Astrocyte (in vitro differentiated cells and primary cell): ENCODE measurements around the gene DRD4. TPM values are rescaled to one million over a fixed set of nuclear protein-coding genes. Genes with fewer than 3 reads are reported as not detected.

Experiments
- DNase-seq: peaks from one replicate; pipeline ENCODE4 v3.0.0-alpha.2; 2010; ENCODE audit warnings: low read depth
- FAIRE-seq: peaks from 2 replicates; lab custom pipeline; 2011; peaks lifted over from hg19 to GRCh38; lab: Jason Lieb, UNC
- H2AFZ ChIP-seq: 2 replicates; pipeline ENCODE4 v1.6.0; 2012; ENCODE audit warnings: low read depth, low read length, inconsistent platforms
- H3K27ac ChIP-seq: 2 replicates; pipeline ENCODE4 v1.5.1; 2011; ENCODE audit warnings: low read depth, low read length, inconsistent platforms
- H3K27me3 ChIP-seq: 2 replicates; pipeline ENCODE4 v1.6.0; 2011; ENCODE audit warnings: low read length, inconsistent platforms; ENCODE audit not compliant: insufficient read depth
- H3K36me3 ChIP-seq: 2 replicates; pipeline ENCODE4 v1.5.1; 2011; ENCODE audit warnings: low read length, inconsistent platforms; ENCODE audit not compliant: insufficient read depth
- H3K4me1 ChIP-seq: 2 replicates; pipeline ENCODE4 v1.5.1; 2011; ENCODE audit warnings: low read length, inconsistent platforms; ENCODE audit not compliant: insufficient read depth
- H3K4me2 ChIP-seq: 2 replicates; pipeline ENCODE4 v1.6.0; 2012; ENCODE audit warnings: low read length, inconsistent platforms
- H3K4me3 ChIP-seq: 2 replicates; pipeline ENCODE4 v1.5.1; 2011; ENCODE audit warnings: low read depth, mild to moderate bottlenecking, low read length, inconsistent platforms; ENCODE audit not compliant: insufficient read depth
- H3K79me2 ChIP-seq: 2 replicates; pipeline ENCODE4 v1.6.0; 2012; ENCODE audit warnings: mild to moderate bottlenecking, low read length, inconsistent platforms; ENCODE audit not compliant: insufficient read depth
- H3K9ac ChIP-seq: 2 replicates; pipeline ENCODE4 v1.6.0; 2012; ENCODE audit warnings: mild to moderate bottlenecking, low read length, inconsistent platforms
- H3K9me3 ChIP-seq: 2 replicates; pipeline ENCODE4 v1.5.1; 2012; ENCODE audit warnings: low read depth, mild to moderate bottlenecking, low read length, inconsistent platforms; ENCODE audit not compliant: insufficient read depth
- H4K20me1 ChIP-seq: 2 replicates; pipeline ENCODE4 v1.6.0; 2012; ENCODE audit warnings: low read length, inconsistent platforms; ENCODE audit not compliant: insufficient read depth
- H3K27ac Mint-ChIP-seq: one replicate; pipeline ENCODE4 v1.8.0; 2021; ENCODE audit warnings: mild to moderate bottlenecking, mixed read lengths; ENCODE audit not compliant: unreplicated experiment
- H3K27me3 Mint-ChIP-seq: one replicate; pipeline ENCODE4 v1.8.0; 2021; ENCODE audit warnings: low read depth, mixed read lengths; ENCODE audit not compliant: unreplicated experiment
- H3K36me3 Mint-ChIP-seq: one replicate; pipeline ENCODE4 v1.8.0; 2021; ENCODE audit warnings: low read depth, mixed read lengths; ENCODE audit not compliant: unreplicated experiment
- H3K4me1 Mint-ChIP-seq: one replicate; pipeline ENCODE4 v1.8.0; 2021; ENCODE audit warnings: low read depth, mixed read lengths; ENCODE audit not compliant: unreplicated experiment
- H3K4me3 Mint-ChIP-seq: one replicate; pipeline ENCODE4 v1.8.0; 2021; ENCODE audit warnings: mild to moderate bottlenecking, moderate library complexity, mixed read lengths; ENCODE audit not compliant: unreplicated experiment
- H3K9me3 Mint-ChIP-seq: one replicate; pipeline ENCODE4 v1.8.0; 2021; ENCODE audit warnings: mild to moderate bottlenecking, mixed read lengths; ENCODE audit not compliant: unreplicated experiment
- CTCF ChIP-seq: IDR thresholded peaks from 2 replicates; pipeline ENCODE4 v1.5.1; 2011; ENCODE audit warnings: low read depth, mild to moderate bottlenecking, inconsistent platforms, low read length, moderate library complexity; ENCODE audit not compliant: insufficient read depth
- EZH2 ChIP-seq: IDR thresholded peaks from 2 replicates; pipeline ENCODE4 v1.6.1; 2012; ENCODE audit warnings: mild to moderate bottlenecking, low read length, inconsistent platforms; ENCODE audit not compliant: insufficient read depth
- total RNA-seq: library from RNA; stranded (reverse); gene quantifications from 2 replicates; pipeline ENCODE4 v1.2.1, GENCODE V29; 2021

Gene DRD4
- total RNA-seq, 1 donor from 2014 or later = 9.9 TPM

GRCh38 chr11:595400-595799 is 41.7 kb upstream of the DRD4 start:
- H3K36me3 ChIP-seq = peaks cover 31% of the 10 kb centered on the region
- no peak for FAIRE-seq

GRCh38 chr11:596374-596773 is 40.7 kb upstream of the DRD4 start:
- peaks cover 23% of the 10 kb centered on the region for H3K36me3 Mint-ChIP-seq
- H3K27ac Mint-ChIP-seq = no peak overlapping the region
- Histone ChIP-seq H4K20me1 (peaks cover 67% of the 10 kb centered on the region), H3K9ac (no peak overlapping the region), H3K36me3 (peaks cover 32% of the 10 kb centered on the region), H3K79me2 (peaks cover 41% of the 10 kb centered on the region), H3K4me1 (no peaks in the 10 kb centered on the region), H3K27ac (no peak overlapping the region), H3K9me3 (no peaks in the 10 kb centered on the region), H3K4me3 (no peak overlapping the region), H3K27me3 (no peaks in the 10 kb centered on the region), H2AFZ (no peak overlapping the region), H3K4me2 (no peak overlapping the region)
- H3K4me3 Mint-ChIP-seq = no peak overlapping the region
- no peaks in the 10 kb centered on the region for H3K27me3 Mint-ChIP-seq
- TF ChIP-seq CTCF (no peak), EZH2 (no peak)
- no peak for DNase-seq
- H3K4me1 Mint-ChIP-seq = no peaks in the 10 kb centered on the region
- H3K9me3 Mint-ChIP-seq = no peaks in the 10 kb centered on the region
- no peak for FAIRE-seq

More at GRCh38 chr11:595400-595799, 41.7 kb upstream of the DRD4 start:
- Mint-ChIP-seq H3K27me3 (no peaks in the 10 kb centered on the region), H3K27ac (no peak overlapping the region), H3K4me3 (no peak overlapping the region), H3K36me3 (peaks cover 25% of the 10 kb centered on the region), H3K9me3 (no peaks in the 10 kb centered on the region), H3K4me1 (no peaks in the 10 kb centered on the region)
- H3K27ac ChIP-seq = no peak overlapping the region
- H3K9ac ChIP-seq = no peak overlapping the region
- H3K27me3 ChIP-seq = no peaks in the 10 kb centered on the region
- no peak overlapping the region for H3K4me3 ChIP-seq
- H3K9me3 ChIP-seq = no peaks in the 10 kb centered on the region
- no peak overlapping the region for H3K4me2 ChIP-seq
- H3K4me1 ChIP-seq = no peaks in the 10 kb centered on the region
- no peak for DNase-seq
- H2AFZ ChIP-seq = no peak overlapping the region
- H4K20me1 ChIP-seq = peaks cover 73% of the 10 kb centered on the region
- no peak for TF ChIP-seq CTCF
- TF ChIP-seq EZH2 = no peak
- H3K79me2 ChIP-seq = peaks cover 47% of the 10 kb centered on the region

GRCh38 chr11:597166-597725 is 39.8 kb upstream of the DRD4 start:
- H3K27me3 ChIP-seq = no peaks in the 10 kb centered on the region
- no peaks in the 10 kb centered on the region for H3K27me3 Mint-ChIP-seq
- H3K4me2 ChIP-seq = no peak overlapping the region
- FAIRE-seq (no peak), DNase-seq (no peak)
- no peak overlapping the region for H3K4me3 ChIP-seq
- no peak for TF ChIP-seq CTCF
- no peak for TF ChIP-seq EZH2
- no peaks in the 10 kb centered on the region for H3K4me1 ChIP-seq
- no peaks in the 10 kb centered on the region for H3K9me3 ChIP-seq
- peaks cover 68% of the 10 kb centered on the region for H4K20me1 ChIP-seq
- H3K36me3 ChIP-seq = peaks cover 35% of the 10 kb centered on the region
- peaks cover 44% of the 10 kb centered on the region for H3K79me2 ChIP-seq
- no peaks in the 10 kb centered on the region for H3K4me1 Mint-ChIP-seq
- no peak overlapping the region for H3K9ac ChIP-seq
- H3K27ac ChIP-seq = no peak overlapping the region
- H3K9me3 Mint-ChIP-seq = no peaks in the 10 kb centered on the region
- H3K27ac Mint-ChIP-seq = no peak overlapping the region
- H3K36me3 Mint-ChIP-seq = peaks cover 23% of the 10 kb centered on the region
- H3K4me3 Mint-ChIP-seq = no peak overlapping the region
- H2AFZ ChIP-seq = no peak overlapping the region
